Natural killer cell (primary cell): ENCODE measurements around the gene PLPPR1. TPM values are rescaled to one million over a fixed set of nuclear protein-coding genes. Genes with fewer than 3 reads are reported as not detected.

ENCODE experiments used
- ATAC-seq, 3 donors: fragments of 150-1000 bp in 2 of 3; fragments of 200-7000 bp in 1 of 3; cut with Tn5 transposase; 1 replicate in 1 of 3; 2 replicates in 2 of 3; pipeline ENCODE4 v1.10.0; 2021; ENCODE audit warnings: mild to moderate bottlenecking in 2 of 3, moderate library complexity in 2 of 3
- DNase-seq, 2 donors: peaks; one replicate each; pipeline versions ENCODE4 v3.0.0 to v3.0.0-alpha.2; 2013 to 2021; ENCODE audit warnings: mixed read lengths in 1 of 2
- H3K27ac ChIP-seq: one replicate; pipeline ENCODE4 v1.5.1; 2013; ENCODE audit warnings: mild to moderate bottlenecking, low read length
- H3K27me3 ChIP-seq: one replicate; pipeline ENCODE4 v1.6.1; 2013; ENCODE audit warnings: low read length; ENCODE audit not compliant: control insufficient read depth, insufficient read depth
- H3K36me3 ChIP-seq: one replicate; pipeline ENCODE4 v1.6.1; 2013; ENCODE audit warnings: low read length; ENCODE audit not compliant: control insufficient read depth, insufficient read depth
- H3K4me1 ChIP-seq: one replicate; pipeline ENCODE4 v1.6.1; 2013; ENCODE audit warnings: low read length; ENCODE audit not compliant: control insufficient read depth, insufficient read depth
- H3K4me3 ChIP-seq: one replicate; pipeline ENCODE4 v1.5.1; 2013; ENCODE audit warnings: low read length
- H3K9me3 ChIP-seq: one replicate; pipeline ENCODE4 v1.6.1; 2013; ENCODE audit warnings: low read length; ENCODE audit not compliant: control insufficient read depth, insufficient read depth
- H3K27ac Mint-ChIP-seq, 2 donors: one replicate each; pipeline ENCODE4 v1.8.0; 2022; ENCODE audit warnings: mild to moderate bottlenecking in 2 of 2, mixed read lengths in 2 of 2, moderate library complexity in 1 of 2
- H3K27me3 Mint-ChIP-seq, 2 donors: one replicate each; pipeline ENCODE4 v1.8.0; 2022; ENCODE audit warnings: low read depth in 2 of 2, mixed read lengths in 2 of 2
- H3K36me3 Mint-ChIP-seq: one replicate; pipeline ENCODE4 v1.8.0; 2022; ENCODE audit warnings: mixed read lengths
- H3K4me1 Mint-ChIP-seq, 2 donors: one replicate each; pipeline ENCODE4 v1.8.0; 2022; ENCODE audit warnings: mixed read lengths in 2 of 2
- H3K4me3 Mint-ChIP-seq: one replicate; pipeline ENCODE4 v1.8.0; 2022; ENCODE audit warnings: mild to moderate bottlenecking, moderate library complexity, mixed read lengths
- H3K9me3 Mint-ChIP-seq, 2 donors: one replicate each; pipeline ENCODE4 v1.8.0; 2022; ENCODE audit warnings: mixed read lengths in 2 of 2
- WGBS: methylation state at CpG from one replicate; pipeline ENCODE4 v1.1.7; 2013; ENCODE audit warnings: missing lambda C conversion rate; ENCODE audit not compliant: insufficient coverage; 5-methylcytosine and 5-hydroxymethylcytosine counted together
- intact Hi-C: fragments of 100-400 bp; cut with micrococcal nuclease; formaldehyde crosslinking; loops from one replicate; pipeline ENCODE4 v1.14.2; 2022
- total RNA-seq, 4 donors: library from RNA; stranded (reverse); fragments of 120-200 nt in 1 of 4; gene quantifications; one replicate each; pipeline versions ENCODE4 v1.2.3 to v1.2.4, GENCODE V29; 2013 to 2022
- TF ChIP-seq, protein P1 (sequence below): fragments of 200-600 bp; IDR thresholded peaks from one replicate; pipeline ENCODE4 v1.8.0; 2022; ENCODE audit warnings: antibody characterized with exemption

PLPPR1 gene
- total RNA-seq, 3 donors from 2014 or later (not counting 1 experiment from before 2014, with no cell fraction given): not detected

DNA sequence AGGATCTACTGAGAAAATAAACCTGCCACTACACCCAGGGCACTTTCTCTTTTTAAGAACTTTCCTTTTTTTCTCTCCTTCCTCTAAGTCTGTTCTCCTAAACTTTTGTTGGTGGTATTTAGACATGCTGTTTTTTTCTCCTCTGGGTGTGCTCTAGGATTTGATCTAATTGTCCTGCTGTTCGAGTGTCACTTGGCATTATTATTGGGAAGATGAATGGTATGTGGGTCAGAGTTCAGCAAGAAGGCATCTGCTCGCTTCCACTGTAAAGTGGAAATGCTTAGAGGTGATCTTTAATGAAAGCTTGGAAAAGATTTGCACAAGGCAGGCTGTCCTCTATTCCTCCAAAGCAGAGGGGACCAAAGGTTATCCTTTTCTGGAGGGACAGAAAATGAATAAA lies 1.3 kb upstream of the PLPPR1 start:
- no peak for DNase-seq
- H3K36me3 Mint-ChIP-seq: no peaks in the 10 kb centered on the region
- H3K9me3 ChIP-seq: peaks cover 5% of the 10 kb centered on the region
- no peak overlapping the region for H3K27ac ChIP-seq
- no peaks in the 10 kb centered on the region for H3K36me3 ChIP-seq
- H3K4me1 Mint-ChIP-seq: no peaks in the 10 kb centered on the region
- peaks cover 2 to 4% of the 10 kb centered on the region in 2 donors for H3K9me3 Mint-ChIP-seq
- TF ChIP-seq, protein P1, sequence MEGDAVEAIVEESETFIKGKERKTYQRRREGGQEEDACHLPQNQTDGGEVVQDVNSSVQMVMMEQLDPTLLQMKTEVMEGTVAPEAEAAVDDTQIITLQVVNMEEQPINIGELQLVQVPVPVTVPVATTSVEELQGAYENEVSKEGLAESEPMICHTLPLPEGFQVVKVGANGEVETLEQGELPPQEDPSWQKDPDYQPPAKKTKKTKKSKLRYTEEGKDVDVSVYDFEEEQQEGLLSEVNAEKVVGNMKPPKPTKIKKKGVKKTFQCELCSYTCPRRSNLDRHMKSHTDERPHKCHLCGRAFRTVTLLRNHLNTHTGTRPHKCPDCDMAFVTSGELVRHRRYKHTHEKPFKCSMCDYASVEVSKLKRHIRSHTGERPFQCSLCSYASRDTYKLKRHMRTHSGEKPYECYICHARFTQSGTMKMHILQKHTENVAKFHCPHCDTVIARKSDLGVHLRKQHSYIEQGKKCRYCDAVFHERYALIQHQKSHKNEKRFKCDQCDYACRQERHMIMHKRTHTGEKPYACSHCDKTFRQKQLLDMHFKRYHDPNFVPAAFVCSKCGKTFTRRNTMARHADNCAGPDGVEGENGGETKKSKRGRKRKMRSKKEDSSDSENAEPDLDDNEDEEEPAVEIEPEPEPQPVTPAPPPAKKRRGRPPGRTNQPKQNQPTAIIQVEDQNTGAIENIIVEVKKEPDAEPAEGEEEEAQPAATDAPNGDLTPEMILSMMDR: no peak
- H3K4me3 Mint-ChIP-seq: no peak overlapping the region
- intact Hi-C loops: no loop called here
- peaks cover 22 to 37% of the 10 kb centered on the region in 2 donors for H3K27me3 Mint-ChIP-seq
- H3K4me3 ChIP-seq: no peak overlapping the region
- no peak overlapping the region for H3K27ac Mint-ChIP-seq
- H3K4me1 ChIP-seq: no peaks in the 10 kb centered on the region
- no peak for ATAC-seq
- WGBS: 43% methylated on average over 2 of the region's 2 CpGs
- peaks cover 10% of the 10 kb centered on the region for H3K27me3 ChIP-seq

DNA sequence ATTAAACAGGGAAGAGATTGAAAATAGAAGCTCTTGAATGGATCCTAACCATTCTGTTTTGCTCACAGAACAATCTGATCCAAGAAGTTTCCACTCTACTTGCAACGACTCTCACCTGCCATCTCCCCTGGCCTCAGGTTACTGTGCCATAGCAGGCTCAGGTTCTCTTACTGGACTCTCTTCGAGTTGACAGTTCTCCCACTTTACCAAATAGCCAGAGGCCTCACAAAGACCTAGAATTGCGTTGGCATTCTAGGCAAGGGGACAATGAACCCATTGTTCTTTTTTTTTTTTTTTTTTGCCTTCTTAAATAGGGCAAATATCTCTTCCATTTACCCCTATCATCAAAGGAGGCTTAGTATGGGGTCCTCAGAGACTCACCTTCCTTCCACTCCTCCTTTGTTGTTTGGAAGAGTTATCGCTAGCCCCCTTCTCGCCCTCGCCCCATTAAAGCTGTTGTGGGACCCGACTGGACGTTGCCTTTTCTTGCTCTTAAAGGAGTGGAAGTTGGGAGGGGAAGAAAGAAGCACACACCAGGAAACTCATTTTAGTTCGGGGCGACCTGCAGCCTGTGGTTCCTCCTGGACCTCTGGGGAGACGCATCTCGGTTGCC lies 688 bp upstream of the PLPPR1 start:
- peaks cover 10% of the 10 kb centered on the region for H3K27me3 ChIP-seq
- H3K36me3 ChIP-seq: no peaks in the 10 kb centered on the region
- H3K9me3 Mint-ChIP-seq: peaks cover 2 to 4% of the 10 kb centered on the region in 2 donors
- 21% methylated on average over 11 of the region's 12 CpGs for WGBS
- no peaks in the 10 kb centered on the region for H3K4me1 ChIP-seq
- TF ChIP-seq, protein P1: no peak
- H3K27me3 Mint-ChIP-seq: peaks cover 22 to 37% of the 10 kb centered on the region in 2 donors
- no peak for DNase-seq
- no peaks in the 10 kb centered on the region for H3K4me1 Mint-ChIP-seq
- no peak overlapping the region for H3K27ac Mint-ChIP-seq
- H3K36me3 Mint-ChIP-seq: no peaks in the 10 kb centered on the region
- ATAC-seq: no peak
- no peak overlapping the region for H3K4me3 ChIP-seq
- H3K4me3 Mint-ChIP-seq: no peak overlapping the region
- no peak overlapping the region for H3K27ac ChIP-seq
- intact Hi-C loops: no loop called here
- H3K9me3 ChIP-seq: peaks cover 5% of the 10 kb centered on the region

DNA sequence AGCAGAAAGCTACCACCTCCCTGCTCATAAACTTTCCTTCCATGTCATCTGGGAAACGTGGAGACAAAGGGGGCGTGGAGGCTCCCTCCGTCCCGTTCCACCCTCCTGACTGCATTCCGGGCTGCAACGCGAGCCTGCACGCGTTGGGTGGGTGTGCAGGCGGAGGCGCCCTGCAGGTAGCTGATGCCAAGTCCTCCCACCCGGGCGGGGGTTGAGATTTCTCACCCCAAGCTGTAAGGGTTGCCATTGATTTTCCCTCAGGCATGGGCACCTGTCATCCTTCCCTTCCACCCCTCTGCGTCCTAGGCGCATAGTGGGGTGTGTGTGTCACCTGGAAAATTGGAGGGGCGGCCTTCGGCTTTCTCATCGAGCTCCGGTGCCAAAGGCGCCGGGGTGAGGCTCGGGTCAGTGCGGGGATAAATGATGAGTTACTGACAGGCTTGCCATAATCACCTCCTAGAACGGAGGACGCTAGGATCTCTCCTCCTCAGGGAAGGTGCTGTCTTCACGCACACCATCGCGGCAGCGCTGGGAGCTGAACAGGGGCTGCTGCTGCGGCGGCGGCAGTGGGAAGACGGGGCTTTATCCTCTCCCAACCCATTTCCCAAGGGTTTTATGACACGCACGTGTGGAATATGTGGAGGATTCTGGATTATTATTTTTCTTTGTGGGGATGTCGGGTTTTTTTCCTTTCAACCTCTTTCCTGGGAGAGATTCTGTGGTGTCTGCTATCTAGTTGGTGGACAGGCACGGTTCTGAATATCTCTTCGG lies 973 bp downstream of the PLPPR1 start:
- Histone ChIP-seq H3K27me3 (peaks cover 12% of the 10 kb centered on the region), H3K36me3 (no peaks in the 10 kb centered on the region), H3K4me3 (no peak overlapping the region), H3K4me1 (no peaks in the 10 kb centered on the region), H3K27ac (no peak overlapping the region), H3K9me3 (peaks cover 5% of the 10 kb centered on the region)
- peaks cover 22 to 37% of the 10 kb centered on the region in 2 donors for H3K27me3 Mint-ChIP-seq
- WGBS: 6% methylated on average over 36 of the region's 38 CpGs
- no peak for DNase-seq
- TF ChIP-seq, protein P1: no peak
- H3K4me1 Mint-ChIP-seq: no peaks in the 10 kb centered on the region
- H3K9me3 Mint-ChIP-seq: peaks cover 2 to 3% of the 10 kb centered on the region in 2 donors
- H3K36me3 Mint-ChIP-seq: no peaks in the 10 kb centered on the region
- no peak overlapping the region for H3K4me3 Mint-ChIP-seq
- H3K27ac Mint-ChIP-seq: no peak overlapping the region
- no peak for ATAC-seq
- intact Hi-C loops: no loop called here
